ENCODE data around the gene LTO1. TPM values are rescaled to one million over a fixed set of nuclear protein-coding genes. Genes with fewer than 3 reads are reported as not detected.
A peak's percentile ranks its signal among the peaks of the same experiment; 100 is the strongest.

LTO1 gene
- total RNA-seq, 2 donors from 2014 or later: 11.3 to 20.0 TPM

GRCh38 chr11:69686856-69687255, 11.7 kb upstream of the LTO1 start:
- Histone ChIP-seq H3K36me3 (no peaks in the 10 kb centered on the region), H3K4me3 (no peak overlapping the region), H3K27me3 (no peaks in the 10 kb centered on the region), H3K9ac (ENCODE audit: low read depth in 2 of 2, low read length in 2 of 2) (no peak overlapping the region), H3K27ac (no peak overlapping the region), H3K4me1 (no peaks in the 10 kb centered on the region), H3K9me3 (no peaks in the 10 kb centered on the region)
- no peak for DNase-seq
- intact Hi-C loops (cut with DNase I): loop anchor here (5.0 kb wide), 2 partner anchors 115 to 510 kb away; no protein-coding TSS in a partner anchor
- no peak for TF ChIP-seq CTCF (IDR thresholded peaks at IDR 0.05)

GRCh38 chr11:69686452-69686851, 11.3 kb upstream of the LTO1 start:
- H3K4me3 ChIP-seq: no peak overlapping the region
- no peak overlapping the region for H3K9ac ChIP-seq (ENCODE audit: low read depth in 2 of 2, low read length in 2 of 2)
- no peaks in the 10 kb centered on the region for H3K4me1 ChIP-seq
- TF ChIP-seq CTCF (IDR thresholded peaks at IDR 0.05): no peak
- no peaks in the 10 kb centered on the region for H3K36me3 ChIP-seq
- no peak overlapping the region for H3K27ac ChIP-seq
- H3K9me3 ChIP-seq: no peaks in the 10 kb centered on the region
- intact Hi-C loops (cut with DNase I): loop anchor here (5.0 kb wide), 2 partner anchors 116 to 511 kb away; no protein-coding TSS in a partner anchor
- DNase-seq: no peak
- no peaks in the 10 kb centered on the region for H3K27me3 ChIP-seq

- Histone ChIP-seq H3K4me3 (peak overlapping the region; percentile 9), H3K4me1 (no peaks in the 10 kb centered on the region), H3K27ac (no peak overlapping the region), H3K27me3 (no peaks in the 10 kb centered on the region), H3K9ac (ENCODE audit: low read depth in 2 of 2, low read length in 2 of 2) (no peak overlapping the region), H3K9me3 (no peaks in the 10 kb centered on the region), H3K36me3 (no peaks in the 10 kb centered on the region)
- TF ChIP-seq CTCF (IDR thresholded peaks at IDR 0.05): no peak
- intact Hi-C loops (cut with DNase I): loop anchor here (2.0 to 5.0 kb wide), 3 partner anchors 117 to 512 kb away; no protein-coding TSS in a partner anchor
- no peak for DNase-seq
Observed at GRCh38 chr11:69685348-69685747, 10.2 kb upstream of the LTO1 start.

- Histone ChIP-seq H3K4me3 (no peak overlapping the region), H3K27ac (no peak overlapping the region), H3K4me1 (no peaks in the 10 kb centered on the region), H3K27me3 (no peaks in the 10 kb centered on the region), H3K9ac (ENCODE audit: low read depth in 2 of 2, low read length in 2 of 2) (no peak overlapping the region), H3K36me3 (no peaks in the 10 kb centered on the region), H3K9me3 (no peaks in the 10 kb centered on the region)
- intact Hi-C loops (cut with DNase I): loop anchor here (2.0 to 5.0 kb wide), 3 partner anchors 118 to 513 kb away; no protein-coding TSS in a partner anchor
- no peak for TF ChIP-seq CTCF (IDR thresholded peaks at IDR 0.05)
- DNase-seq: no peak
Observed at GRCh38 chr11:69684651-69685050, 9.5 kb upstream of the LTO1 start.

- TF ChIP-seq CTCF (IDR thresholded peaks at IDR 0.05): peak; percentile 39
- Histone ChIP-seq H3K27ac (no peak overlapping the region), H3K27me3 (no peaks in the 10 kb centered on the region), H3K9ac (ENCODE audit: low read depth in 2 of 2, low read length in 2 of 2) (no peak overlapping the region), H3K36me3 (no peaks in the 10 kb centered on the region), H3K9me3 (no peaks in the 10 kb centered on the region), H3K4me3 (no peak overlapping the region), H3K4me1 (no peaks in the 10 kb centered on the region)
- intact Hi-C loops (cut with DNase I): loop anchor here (2.0 kb wide), 1 partner anchor 205 kb away; no protein-coding TSS in a partner anchor
- no peak for DNase-seq
Observed at GRCh38 chr11:69683764-69684333, 8.7 kb upstream of the LTO1 start.
